HCT116 (cell line): ENCODE results near the gene PLA2G2C.

ENCODE experiments used
- CEBPB ChIP-seq: IDR thresholded peaks from 2 replicates; pipeline ENCODE4 v1.6.1; 2012; ENCODE audit warnings: low read depth
- CTCF ChIP-seq, 3 experiments: fragments of 200-600 bp in 1 of 3; sonication (generic) in 1 of 3; IDR thresholded peaks in 2 of 3; conservative IDR thresholded peaks in 1 of 3; 2 replicates each; pipeline ENCODE4 v1.5.1; 2012 to 2017; ENCODE audit warnings: low read depth in 2 of 3, low read length in 2 of 3, antibody characterized with exemption in 1 of 3, borderline replicate concordance in 1 of 3, control low read depth in 1 of 3, mild to moderate bottlenecking in 1 of 3, mixed read lengths in 1 of 3, mixed run types in 1 of 3, moderate library complexity in 1 of 3; ENCODE audit not compliant: insufficient read depth in 1 of 3
- EGR1 ChIP-seq: IDR thresholded peaks from 2 replicates; pipeline ENCODE4 v1.6.1; 2012; ENCODE audit warnings: low read depth
- EZH2 ChIP-seq: fragments of 200-600 bp; sonication (generic); IDR thresholded peaks from 2 replicates; pipeline ENCODE4 v1.6.1; 2017; ENCODE audit warnings: antibody characterized with exemption, mixed run types
- EZH2phosphoT487 ChIP-seq: fragments of 200-600 bp; IDR thresholded peaks from 2 replicates; pipeline ENCODE4 v1.6.1; 2018; ENCODE audit warnings: antibody characterized with exemption, borderline replicate concordance
- POLR2A ChIP-seq: IDR thresholded peaks from 2 replicates; pipeline ENCODE4 v1.7.0; 2011; ENCODE audit warnings: borderline replicate concordance; ENCODE audit not compliant: insufficient read depth, insufficient read length; ENCODE audit errors: extremely low read depth
- POLR2AphosphoS5 ChIP-seq: IDR thresholded peaks from 2 replicates; pipeline ENCODE4 v1.6.1; 2011; ENCODE audit warnings: mild to moderate bottlenecking, low read depth, low read length, moderate library complexity
- RAD21 ChIP-seq: IDR thresholded peaks from 2 replicates; pipeline ENCODE4 v1.6.1; 2012; ENCODE audit warnings: low read depth, mild to moderate bottlenecking
- SIN3A ChIP-seq: IDR thresholded peaks from 2 replicates; pipeline ENCODE4 v1.6.1; 2012; ENCODE audit warnings: low read depth
- SRF ChIP-seq: IDR thresholded peaks from 2 replicates; pipeline ENCODE4 v1.6.1; 2012; ENCODE audit warnings: low read depth
- ZBTB33 ChIP-seq: IDR thresholded peaks from 2 replicates; pipeline ENCODE4 v1.6.1; 2011; ENCODE audit warnings: mild to moderate bottlenecking, low read length, moderate library complexity; ENCODE audit not compliant: insufficient replicate concordance; ENCODE audit errors: extremely low read depth
- ZFX ChIP-seq: fragments of 450-650 bp; IDR thresholded peaks from 2 replicates; pipeline ENCODE4 v1.6.1; 2017
- ZNF274 ChIP-seq: fragments of 200-500 bp; sonication (Bioruptor generic); IDR thresholded peaks from 2 replicates; pipeline ENCODE4 v1.6.1; 2014; ENCODE audit warnings: mild to moderate bottlenecking, low read depth, low read length, inconsistent platforms

DNA sequence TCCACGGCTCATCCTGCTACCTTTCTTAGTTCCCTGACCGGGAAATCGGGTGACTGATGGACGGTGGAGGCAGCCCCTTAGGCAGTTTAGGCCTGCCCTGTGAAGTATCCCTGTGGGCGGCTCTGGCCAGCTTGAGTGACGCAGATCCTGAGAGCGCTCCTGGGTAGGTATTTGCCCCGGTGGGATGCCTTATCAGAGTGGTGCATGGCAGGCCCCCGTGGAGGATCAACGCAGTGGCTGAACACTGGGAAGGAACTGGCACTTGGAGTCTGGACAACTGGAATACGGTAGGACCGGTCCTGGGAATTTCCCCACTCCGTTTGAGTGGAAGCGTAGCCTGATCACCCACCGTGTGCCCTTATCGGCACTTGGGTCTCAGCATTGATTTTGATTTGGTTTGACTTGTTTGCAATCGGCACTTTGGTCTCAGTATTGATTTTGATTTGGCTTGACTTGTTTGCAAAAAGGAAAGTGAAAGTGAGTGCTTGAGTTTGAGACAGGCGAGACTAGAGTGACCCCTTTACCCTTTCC lies 32.0 kb downstream of the PLA2G2C start:
- TF ChIP-seq SRF = no peak
- TF ChIP-seq ZBTB33 = no peak
- TF ChIP-seq CTCF (IDR thresholded peaks at IDR 0.05 in 2 of 3, conservative IDR thresholded peaks at IDR 0.05 in 1 of 3; ENCODE audit: borderline replicate concordance in 1 of 3, insufficient read depth in 1 of 3, low read depth in 2 of 3, low read length in 2 of 3) = no peak
- TF ChIP-seq POLR2AphosphoS5 = no peak
- TF ChIP-seq ZNF274 = no peak
- TF ChIP-seq POLR2A = no peak
- TF ChIP-seq RAD21 = no peak
- no peak for TF ChIP-seq EZH2
- no peak for TF ChIP-seq SIN3A
- no peak for TF ChIP-seq ZFX
- TF ChIP-seq EGR1 = no peak
- no peak for TF ChIP-seq CEBPB
- no peak for TF ChIP-seq EZH2phosphoT487
